Gastrocnemius medialis (tissue), 4 donors: Measurements from ENCODE around the gene NECAB3. TPM values are rescaled to one million over a fixed set of nuclear protein-coding genes. Genes with fewer than 3 reads are reported as not detected.
A peak's percentile ranks its signal among the peaks of the same experiment; 100 is the strongest.

Experiments used
- ATAC-seq, 2 donors: fragments of 150-250 bp; one replicate each; pipeline ENCODE4 v1.9.1; 2016
- DNase-seq, 2 donors: peaks; one replicate each; pipeline ENCODE4 v3.0.0-alpha.2; 2019
- H3K27ac ChIP-seq, 4 donors: fragments of 200-600 bp; sonication (generic); 1 replicate in 1 of 4; 2 replicates in 3 of 4; pipeline ENCODE4 v1.5.1; 2016 to 2018; ENCODE audit warnings: mild to moderate bottlenecking in 2 of 4, moderate library complexity in 1 of 4
- H3K27me3 ChIP-seq, 3 donors: fragments of 200-600 bp; sonication (generic) in 2 of 3; 1 replicate in 1 of 3; 2 replicates in 2 of 3; pipeline versions ENCODE4 v1.5.1 to v1.6.0; 2016 to 2019; ENCODE audit warnings: mild to moderate bottlenecking in 1 of 3, moderate library complexity in 1 of 3
- H3K36me3 ChIP-seq, 2 donors: fragments of 200-600 bp; sonication (generic) in 1 of 2; one replicate each; pipeline ENCODE4 v1.5.1; 2017 to 2018
- H3K4me1 ChIP-seq, 2 donors: fragments of 200-600 bp; sonication (generic) in 1 of 2; one replicate each; pipeline ENCODE4 v1.5.1; 2016 to 2017; ENCODE audit warnings: mild to moderate bottlenecking in 2 of 2
- H3K4me3 ChIP-seq, 4 donors: fragments of 200-600 bp; sonication (generic) in 3 of 4; 1 replicate in 1 of 4; 2 replicates in 3 of 4; pipeline ENCODE4 v1.5.1; 2016 to 2019; ENCODE audit warnings: mild to moderate bottlenecking in 2 of 4
- H3K9me3 ChIP-seq, 3 donors: fragments of 200-600 bp; sonication (generic) in 2 of 3; 1 replicate in 1 of 3; 2 replicates in 2 of 3; pipeline ENCODE4 v1.5.1; 2016 to 2019
- CTCF ChIP-seq, 5 experiments: fragments of 450-650 bp in 3 of 5; fragments of 200-600 bp in 2 of 5; sonication (generic) in 2 of 5; IDR thresholded peaks in 4 of 5; conservative IDR thresholded peaks in 1 of 5; 1 replicate in 4 of 5; 2 replicates in 1 of 5; pipeline ENCODE4 v1.5.1; 2016 to 2019; ENCODE audit warnings: antibody characterized with exemption in 5 of 5, mild to moderate bottlenecking in 3 of 5, moderate library complexity in 3 of 5
- POLR2A ChIP-seq, 2 donors: fragments of 450-650 bp; IDR thresholded peaks; one replicate each; pipeline ENCODE4 v1.6.1; 2017; ENCODE audit warnings: antibody characterized with exemption in 2 of 2, mild to moderate bottlenecking in 2 of 2, moderate library complexity in 2 of 2
- in situ Hi-C, 4 donors: fragments of 200-750 bp; cut with MboI; loops; one replicate each; pipeline versions ENCODE4 v1.15.0 to v1.8.0; 2017; ENCODE audit warnings: low sequenced_read_pairs in 4 of 4
- intact Hi-C: fragments of 100-400 bp; cut with DNase I; formaldehyde crosslinking; loops from one replicate; pipeline ENCODE4 v1.15.1; 2023; ENCODE audit warnings: low total_unique reads
- total RNA-seq, 4 donors: library from RNA; depleted of rRNA; stranded (reverse); fragments of >200 nt; gene quantifications; one replicate each; pipeline versions ENCODE4 v1.1.0 to v1.2.3, GENCODE V29; 2016

Gene NECAB3
- total RNA-seq, 4 donors from 2014 or later = 72.3 to 127 (median 107) TPM

GRCh38 chr20:33687993-33688937 is 14.0 kb upstream of the NECAB3 start:
- intact Hi-C loops = no loop called here
- Histone ChIP-seq H3K27me3 (no peaks in the 10 kb centered on the region), H3K4me3 (no peak overlapping the region), H3K27ac (no peak overlapping the region), H3K36me3 (no peaks in the 10 kb centered on the region), H3K9me3 (no peaks in the 10 kb centered on the region), H3K4me1 (peaks cover 5 to 11% of the 10 kb centered on the region in 2 donors)
- ATAC-seq = no peak
- in situ Hi-C loops = no loop called here
- TF ChIP-seq CTCF (IDR thresholded peaks at IDR 0.05 in 4 of 5, conservative IDR thresholded peaks at IDR 0.05 in 1 of 5) = no peak
- no peak for DNase-seq

- ATAC-seq (no peak), DNase-seq (no peak)
- Histone ChIP-seq H3K27ac (no peak overlapping the region), H3K4me3 (no peak overlapping the region), H3K4me1 (peaks cover 5 to 11% of the 10 kb centered on the region in 2 donors), H3K27me3 (no peaks in the 10 kb centered on the region), H3K9me3 (no peaks in the 10 kb centered on the region), H3K36me3 (no peaks in the 10 kb centered on the region)
- in situ Hi-C loops (no loop called here), intact Hi-C loops (no loop called here)
- TF ChIP-seq POLR2A (IDR thresholded peaks at IDR 0.05) (no peak), CTCF (IDR thresholded peaks at IDR 0.05 in 4 of 5, conservative IDR thresholded peaks at IDR 0.05 in 1 of 5) (no peak)
Observed at GRCh38 chr20:33687370-33687915, 13.2 kb upstream of the NECAB3 start.

GRCh38 chr20:33686984-33687366 is 12.7 kb upstream of the NECAB3 start:
- H3K27ac ChIP-seq = peak overlapping the region in 2 of 4 donors; percentile 52 to 53
- DNase-seq (no peak), ATAC-seq (no peak)
- H3K36me3 ChIP-seq = no peaks in the 10 kb centered on the region
- in situ Hi-C loops (no loop called here), intact Hi-C loops (no loop called here)
- H3K4me1 ChIP-seq = peaks cover 5 to 11% of the 10 kb centered on the region in 2 donors
- H3K27me3 ChIP-seq = no peaks in the 10 kb centered on the region
- peak overlapping the region in 2 of 4 donors; percentile 42 to 52 for H3K4me3 ChIP-seq
- TF ChIP-seq CTCF (IDR thresholded peaks at IDR 0.05 in 4 of 5, conservative IDR thresholded peaks at IDR 0.05 in 1 of 5) (no peak), POLR2A (IDR thresholded peaks at IDR 0.05) (no peak)
- no peaks in the 10 kb centered on the region for H3K9me3 ChIP-seq

DNA sequence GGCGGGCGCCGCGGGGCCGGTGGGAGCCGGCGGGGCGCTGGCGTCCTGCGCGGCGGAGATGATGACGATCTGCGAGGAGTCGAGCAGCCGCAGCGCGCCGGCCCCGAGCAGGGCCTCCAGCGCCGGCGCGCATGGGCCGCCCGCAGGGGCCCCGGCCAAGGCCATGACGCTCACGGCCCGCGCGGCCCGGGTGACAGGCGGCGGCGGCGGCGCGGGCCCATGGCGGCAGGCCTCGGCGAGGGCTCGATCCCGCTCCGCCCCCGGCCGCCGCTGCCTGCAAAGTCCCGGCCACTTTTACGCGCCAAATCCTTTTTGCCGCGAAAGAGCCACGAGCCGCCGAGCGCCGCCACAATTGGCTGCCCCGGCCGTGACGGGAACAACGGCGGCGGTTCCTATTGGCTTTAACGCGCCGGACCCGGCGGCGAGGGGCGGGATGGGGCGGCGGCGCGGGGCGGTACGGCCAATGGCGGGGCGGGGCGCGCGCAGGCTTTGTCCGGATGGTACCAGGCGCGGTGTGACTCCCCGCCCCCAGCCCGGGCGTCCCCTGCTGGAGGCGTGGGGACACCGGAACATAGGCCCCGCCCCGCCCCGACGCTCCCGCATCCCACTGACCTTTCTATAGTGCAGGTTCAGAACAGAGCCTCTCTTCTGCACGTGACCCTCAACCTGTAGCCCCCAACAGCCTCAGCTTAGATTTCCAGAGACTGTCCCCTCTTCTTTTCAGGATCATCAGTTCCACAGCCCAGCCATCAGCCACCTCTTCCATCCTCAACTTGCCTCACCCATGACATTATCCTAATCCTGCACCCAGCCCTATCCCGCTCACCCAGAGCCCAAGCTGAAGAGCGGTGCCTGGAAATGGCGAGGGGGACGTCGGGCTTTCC is 12.1 kb upstream of the NECAB3 start, which contains the start of gene E2F1:
E2F1 (minus strand) TSS at position 286 of the 884 bp plus-strand sequence; CDS start at position 165, 121 bp downstream.
- in situ Hi-C loops = no loop called here
- H3K36me3 ChIP-seq = no peaks in the 10 kb centered on the region

More for the DNA sequence above, 12.1 kb upstream of the NECAB3 start, which contains the start of gene E2F1:
- Histone ChIP-seq H3K9me3 (no peaks in the 10 kb centered on the region), H3K4me3 (peak within 1 kb of the TSS; percentile 34 to 52 (median 46)), H3K27ac (peak within 1 kb of the TSS in 2 of 4 donors; percentile 52 to 53), H3K27me3 (no peaks in the 10 kb centered on the region), H3K4me1 (peaks cover 5 to 11% of the 10 kb centered on the region in 2 donors)
- TF ChIP-seq CTCF (IDR thresholded peaks at IDR 0.05 in 4 of 5, conservative IDR thresholded peaks at IDR 0.05 in 1 of 5) (peak; percentile 9 to 64 (median 50)), POLR2A (IDR thresholded peaks at IDR 0.05) (peak in 1 of 2 donors; percentile 48)
- intact Hi-C loops = no loop called here
- DNase-seq = peak; percentile 91 to 93
- peak; percentile 96 to 97 for ATAC-seq
